ENCODE measurements around the gene DDX54. TPM values are rescaled to one million over a fixed set of nuclear protein-coding genes. Genes with fewer than 3 reads are reported as not detected.
A peak's percentile ranks its signal among the peaks of the same experiment; 100 is the strongest.

Gene DDX54
- total RNA-seq, 1 experiment from 2014 or later = 80.1 TPM

- DNase-seq = no peak
- ChIA-PET CTCF (interaction anchor here (1.8 kb wide), 1 partner anchor 19 kb away, joined by 21 read pairs; no protein-coding TSS in a partner anchor), POLR2A (ENCODE audit: unreplicated experiment) (interaction anchor here (0.7 kb wide), 1 partner anchor 70 kb away, joined by 4 read pairs; no protein-coding TSS in a partner anchor)
- Histone ChIP-seq H3K9me2 (ENCODE audit: insufficient read depth) (no peaks in the 10 kb centered on the region), H3K27ac (no peak overlapping the region), H3K36me3 (ENCODE audit: low read depth) (no peaks in the 10 kb centered on the region), H3F3A (ENCODE audit: insufficient read depth, low read depth) (peaks cover 25% of the 10 kb centered on the region), H3K79me2 (ENCODE audit: low read depth) (peaks cover 15% of the 10 kb centered on the region), H2AFZ (peak overlapping the region; percentile 98), H3K4me3 (peak overlapping the region; percentile 91), H3K4me1 (replicated peaks; ENCODE audit: insufficient read depth) (peaks cover 38% of the 10 kb centered on the region), H4K20me1 (ENCODE audit: insufficient read depth) (no peaks in the 10 kb centered on the region; the same call in 1 of the 2 replicates), H3K4me2 (peak overlapping the region; percentile 90), H3K9me3 (ENCODE audit: insufficient read depth, low read depth) (no peaks in the 10 kb centered on the region), H3K27me3 (ENCODE audit: insufficient read depth, low read depth) (no peaks in the 10 kb centered on the region)
- intact Hi-C loops (cut with micrococcal nuclease; ENCODE audit: unreplicated experiment) = loop anchor here (2.0 kb wide), 1 partner anchor 18 kb away; no protein-coding TSS in a partner anchor
- BruUV-seq (replicated peaks) = no TSS peak
- TF ChIP-seq EZH2 (IDR thresholded peaks at IDR 0.05; ENCODE audit: low read depth) = no peak
- TF ChIP-seq CTCF (conservative IDR thresholded peaks at IDR 0.05) = no peak
These were observed 50.7 kb downstream of the DDX54 start for GRCh38 chr12:113134521-113134951.

GRCh38 chr12:113134071-113134470 is 51.2 kb downstream of the DDX54 start:
- H3F3A ChIP-seq (ENCODE audit: insufficient read depth, low read depth) = peaks cover 25% of the 10 kb centered on the region
- no peak overlapping the region for H3K27ac ChIP-seq
- H3K4me2 ChIP-seq = peak overlapping the region; percentile 90
- H4K20me1 ChIP-seq (ENCODE audit: insufficient read depth) = no peaks in the 10 kb centered on the region; the same call in 1 of the 2 replicates
- peaks cover 15% of the 10 kb centered on the region for H3K79me2 ChIP-seq (ENCODE audit: low read depth)
- no peaks in the 10 kb centered on the region for H3K9me3 ChIP-seq (ENCODE audit: insufficient read depth, low read depth)
- DNase-seq = no peak
- H3K36me3 ChIP-seq (ENCODE audit: low read depth) = no peaks in the 10 kb centered on the region
- peaks cover 38% of the 10 kb centered on the region for H3K4me1 ChIP-seq (replicated peaks; ENCODE audit: insufficient read depth)
- POLR2A ChIA-PET (ENCODE audit: unreplicated experiment) = interaction anchor here (0.7 kb wide), 1 partner anchor 70 kb away, joined by 4 read pairs; no protein-coding TSS in a partner anchor
- H3K4me3 ChIP-seq = peak overlapping the region; percentile 91; the same call in 1 of the 2 replicates
- intact Hi-C loops (cut with micrococcal nuclease; ENCODE audit: unreplicated experiment) = loop anchor here (2.0 kb wide), 1 partner anchor 19 kb away; no protein-coding TSS in a partner anchor
- TF ChIP-seq EZH2 (IDR thresholded peaks at IDR 0.05; ENCODE audit: low read depth) = no peak
- no peak for TF ChIP-seq CTCF (conservative IDR thresholded peaks at IDR 0.05)
- no peaks in the 10 kb centered on the region for H3K9me2 ChIP-seq (ENCODE audit: insufficient read depth)
- no peak overlapping the region for H2AFZ ChIP-seq
- BruUV-seq (replicated peaks) = no TSS peak
- no peaks in the 10 kb centered on the region for H3K27me3 ChIP-seq (ENCODE audit: insufficient read depth, low read depth)
- CTCF ChIA-PET = no interaction called here

- Histone ChIP-seq H2AFZ (no peak overlapping the region), H3K27ac (no peak overlapping the region), H3K4me1 (replicated peaks; ENCODE audit: insufficient read depth) (peaks cover 38% of the 10 kb centered on the region), H3F3A (ENCODE audit: insufficient read depth, low read depth) (peaks cover 25% of the 10 kb centered on the region), H3K27me3 (ENCODE audit: insufficient read depth, low read depth) (no peaks in the 10 kb centered on the region), H3K9me2 (ENCODE audit: insufficient read depth) (no peaks in the 10 kb centered on the region), H3K4me2 (peak overlapping the region; percentile 90), H3K4me3 (peak overlapping the region; percentile 91; the same call in 1 of the 2 replicates), H4K20me1 (ENCODE audit: insufficient read depth) (no peaks in the 10 kb centered on the region; the same call in 1 of the 2 replicates), H3K79me2 (ENCODE audit: low read depth) (peaks cover 15% of the 10 kb centered on the region), H3K36me3 (ENCODE audit: low read depth) (no peaks in the 10 kb centered on the region), H3K9me3 (ENCODE audit: insufficient read depth, low read depth) (no peaks in the 10 kb centered on the region)
- BruUV-seq (replicated peaks) = no TSS peak
- DNase-seq = no peak
- POLR2A ChIA-PET (ENCODE audit: unreplicated experiment) = no interaction called here
- CTCF ChIA-PET = no interaction called here
- TF ChIP-seq EZH2 (IDR thresholded peaks at IDR 0.05; ENCODE audit: low read depth) (no peak), CTCF (conservative IDR thresholded peaks at IDR 0.05) (no peak)
- intact Hi-C loops (cut with micrococcal nuclease; ENCODE audit: unreplicated experiment) = loop anchor here (2.0 kb wide), 1 partner anchor 19 kb away; no protein-coding TSS in a partner anchor
These were observed 51.6 kb downstream of the DDX54 start for GRCh38 chr12:113133666-113134065.

Data from PC-9 (cell line).